ENCODE data around the gene NTNG1.
"Not testable (repeated sequence)": the region's sequence is repeated elsewhere in the genome, so short reads cannot be mapped to it uniquely, and the experiment has no call there.

Gene NTNG1

GRCh38 chr1:107187399-107187798 is 46.6 kb downstream of the NTNG1 start:
- H3K4me3 ChIP-seq = no peak overlapping the region
- no peak overlapping the region for H3K27ac ChIP-seq

DNA sequence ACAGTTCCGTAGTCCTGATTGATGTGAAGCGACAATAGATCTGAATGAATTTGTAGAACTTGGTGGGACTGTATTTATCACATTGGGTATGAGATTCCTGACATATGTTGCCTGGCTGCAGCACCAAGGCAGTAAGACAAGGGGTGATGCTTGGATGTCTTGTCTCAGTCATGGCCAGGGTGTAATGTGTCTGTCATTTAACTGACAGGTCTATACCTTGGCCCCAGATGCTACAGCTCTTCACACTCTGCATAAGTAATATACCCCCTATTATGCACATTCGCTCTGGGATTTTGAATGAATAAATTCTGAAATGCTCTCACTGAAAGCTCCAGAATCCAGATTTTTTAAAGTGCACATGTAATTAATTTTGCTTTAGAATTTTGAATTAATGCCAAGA is 47.3 kb downstream of the NTNG1 start:
- Histone ChIP-seq H3K4me3 (no peak overlapping the region), H3K27ac (no peak overlapping the region)

DNA sequence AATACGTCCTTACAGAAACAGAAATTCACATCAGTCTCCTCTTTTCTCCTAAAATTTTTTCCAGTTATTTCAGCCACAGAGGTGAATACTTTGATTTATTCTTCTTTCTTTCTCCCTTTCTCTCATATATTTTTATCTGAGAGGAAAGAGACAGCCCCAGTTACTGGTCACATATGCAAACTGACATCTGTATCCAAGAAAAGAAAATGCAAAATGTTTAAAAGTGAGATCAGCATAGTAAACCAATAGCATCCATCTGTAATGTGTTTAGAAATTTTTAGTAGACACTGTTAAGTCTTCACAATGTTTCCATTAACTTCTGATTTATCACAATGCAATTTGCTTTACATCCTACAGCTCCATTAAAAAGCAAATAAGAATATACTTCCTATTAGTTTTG is 53.5 kb downstream of the NTNG1 start:
- no peak overlapping the region for H3K4me3 ChIP-seq
- H3K27ac ChIP-seq = no peak overlapping the region

DNA sequence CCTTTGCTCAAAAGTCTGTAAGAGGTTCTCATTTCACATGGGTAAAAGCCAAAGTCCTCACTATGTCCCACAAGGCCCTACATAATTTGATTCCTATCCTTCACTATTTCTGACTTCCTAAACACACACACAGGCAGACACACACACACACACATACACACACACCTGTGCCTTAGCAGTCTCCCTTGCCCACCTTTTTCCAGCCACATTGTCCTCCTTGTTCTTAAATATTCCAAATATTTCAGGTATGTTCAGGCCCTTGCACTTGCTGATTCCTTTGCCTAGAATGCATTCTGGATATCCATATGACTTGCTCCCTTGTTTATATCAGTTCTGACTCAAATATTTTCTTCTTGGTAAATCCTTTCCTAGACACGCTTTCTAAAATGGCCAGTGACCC is 54.6 kb downstream of the NTNG1 start:
- Histone ChIP-seq H3K4me3 (no peak overlapping the region), H3K27ac (no peak overlapping the region)

DNA sequence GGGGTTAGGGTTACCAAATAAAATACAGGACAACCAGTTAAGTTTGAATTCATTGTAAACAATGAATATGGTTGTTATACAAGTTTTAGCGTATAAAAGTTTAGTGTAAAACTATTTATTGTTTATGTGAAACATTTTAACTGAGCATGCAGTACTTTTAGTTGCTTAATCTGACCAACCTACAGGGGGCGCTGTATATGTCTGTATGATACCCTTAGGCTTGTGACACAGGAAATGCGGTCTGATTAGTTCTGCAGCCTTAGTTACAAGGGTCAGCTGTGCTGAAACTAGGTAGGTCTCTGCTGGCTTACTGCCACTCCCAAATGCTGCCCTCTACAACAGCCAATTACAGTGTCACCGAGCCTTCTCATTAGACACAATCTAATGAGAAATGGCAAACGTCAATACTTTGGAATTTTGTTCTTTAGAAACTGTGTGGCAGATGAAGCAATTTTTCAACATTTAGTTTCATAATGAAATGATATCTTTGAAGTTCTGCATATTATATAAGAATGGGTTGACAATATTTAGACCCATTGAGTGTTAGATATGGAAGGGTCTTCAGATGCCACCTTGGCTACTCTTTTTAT is 56.2 kb downstream of the NTNG1 start:
- no peak overlapping the region for H3K4me3 ChIP-seq
- no peak overlapping the region for H3K27ac ChIP-seq

- Histone ChIP-seq H3K4me3 (no peak overlapping the region), H3K27ac (no peak overlapping the region)
These were observed 57.7 kb downstream of the NTNG1 start for GRCh38 chr1:107198561-107198960.

DNA sequence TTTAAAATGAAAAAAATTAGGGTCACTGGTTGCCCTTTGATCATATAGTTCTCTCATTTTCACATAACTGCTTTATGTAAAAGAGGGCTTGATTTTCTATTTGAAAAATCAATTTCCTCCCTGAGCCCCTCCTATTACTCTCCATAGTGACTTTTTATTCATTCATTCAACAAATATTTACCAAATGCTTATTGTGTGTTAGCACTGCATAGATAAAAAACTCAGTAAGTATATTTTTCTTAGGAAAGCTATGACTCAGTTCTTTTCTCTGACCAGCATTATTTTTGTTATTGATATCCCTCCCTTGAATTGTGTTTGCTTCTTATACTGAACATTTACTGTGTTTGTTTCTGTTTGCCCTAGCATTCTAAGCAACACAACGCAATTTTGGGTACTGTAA is 59.8 kb downstream of the NTNG1 start:
- Histone ChIP-seq H3K4me3 (no peak overlapping the region), H3K27ac (no peak overlapping the region)

DNA sequence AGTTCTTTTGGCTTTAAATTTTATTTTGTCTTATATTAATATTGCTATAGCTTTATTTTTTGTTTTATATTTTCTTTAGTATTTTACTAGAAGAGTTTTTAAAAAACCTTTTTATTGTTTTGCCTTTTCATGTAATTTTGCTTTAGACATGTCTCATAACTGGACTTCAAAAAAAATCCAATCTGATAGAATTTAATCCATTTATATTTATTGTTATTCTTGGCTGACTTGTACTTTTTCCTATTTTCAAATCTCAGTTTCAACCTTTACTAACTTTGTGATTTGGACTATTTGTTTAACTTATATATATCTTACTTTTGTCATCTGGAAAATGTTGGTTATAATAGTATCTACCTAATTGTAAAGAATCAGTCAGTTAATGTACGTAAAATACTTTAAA is 61.2 kb downstream of the NTNG1 start:
- Histone ChIP-seq H3K4me3 (no peak overlapping the region), H3K27ac (no peak overlapping the region)

DNA sequence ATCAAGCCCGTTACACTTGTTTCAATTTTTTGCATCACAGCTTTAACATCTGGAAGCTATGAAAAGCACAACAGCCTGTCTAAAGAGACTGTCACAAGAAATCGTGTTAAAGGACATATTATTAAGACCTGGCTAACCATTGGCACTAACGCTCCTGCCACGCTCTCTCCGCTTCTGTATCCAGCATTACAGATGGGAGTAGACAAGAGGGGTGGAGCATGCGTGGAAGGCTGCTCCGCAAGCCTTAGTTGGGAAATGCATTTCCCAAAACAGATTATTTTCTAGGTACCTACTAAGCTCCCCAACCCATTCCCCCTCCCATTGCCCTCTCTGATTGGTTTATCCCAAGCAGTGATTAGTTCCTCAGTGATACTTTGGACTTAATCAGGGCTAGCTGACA is 72.4 kb downstream of the NTNG1 start:
- Histone ChIP-seq H3K4me3 (no peak overlapping the region), H3K27ac (no peak overlapping the region)

GRCh38 chr1:107220036-107220435 is 79.2 kb downstream of the NTNG1 start:
- H3K4me3 ChIP-seq = no peak overlapping the region
- no peak overlapping the region for H3K27ac ChIP-seq

- no peak overlapping the region for H3K27ac ChIP-seq
- no peak overlapping the region for H3K4me3 ChIP-seq
These were observed 84.9 kb downstream of the NTNG1 start for GRCh38 chr1:107225706-107226105.

DNA sequence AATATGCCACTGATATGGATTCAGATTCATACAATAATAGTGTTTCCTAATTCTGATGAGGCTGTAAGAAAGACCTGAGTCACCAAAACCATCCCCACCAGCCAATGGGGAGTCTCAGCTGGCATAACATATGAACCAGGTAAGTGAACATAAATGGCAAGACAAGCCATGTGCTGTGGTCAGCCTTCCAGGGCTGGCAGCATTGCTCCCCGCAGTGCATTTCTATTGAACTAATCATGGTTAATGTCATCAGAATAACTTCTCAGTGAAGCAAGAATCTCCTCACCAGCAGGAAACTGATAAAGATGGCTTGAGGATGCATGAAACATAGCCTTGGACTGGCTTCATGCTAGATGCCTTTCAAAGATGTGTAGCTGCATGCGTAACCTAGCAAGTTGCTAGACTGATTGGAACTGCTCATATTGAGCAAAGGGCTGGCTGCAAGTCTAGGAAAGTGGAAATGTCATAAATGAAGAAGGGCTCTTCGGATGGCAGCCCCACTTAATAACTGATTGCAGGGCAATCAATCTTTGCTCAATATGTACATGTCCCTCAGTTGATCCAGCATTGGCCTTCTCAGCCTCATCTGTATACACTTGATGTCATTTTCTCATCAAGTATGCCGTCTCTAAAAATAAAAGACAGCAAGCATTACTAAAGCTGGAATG is 88.0 kb downstream of the NTNG1 start:
- Histone ChIP-seq H3K27ac (no peak overlapping the region), H3K4me3 (no peak overlapping the region)

- H3K4me3 ChIP-seq = no peak overlapping the region
- no peak overlapping the region for H3K27ac ChIP-seq
These were observed 88.9 kb downstream of the NTNG1 start for GRCh38 chr1:107229711-107230110.

DNA sequence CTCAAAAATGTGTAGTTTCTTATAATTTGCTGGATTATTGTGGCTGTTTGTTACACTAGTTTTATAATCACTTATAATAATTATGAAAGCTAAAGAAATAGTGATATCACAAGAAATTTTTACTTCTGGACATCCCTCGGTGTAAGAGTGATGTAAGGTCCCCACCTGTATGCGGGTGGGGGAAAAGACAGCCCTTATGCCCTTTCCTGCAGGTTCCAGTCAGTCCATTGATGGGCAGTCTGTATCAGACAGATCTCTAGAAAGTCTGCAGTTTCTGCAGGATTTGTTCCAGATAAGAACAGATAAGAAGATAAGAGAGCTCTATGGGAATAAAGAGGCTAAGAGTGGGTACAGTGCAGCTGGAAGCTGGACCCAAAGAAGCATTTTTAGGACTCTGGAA is 89.3 kb downstream of the NTNG1 start:
- Histone ChIP-seq H3K4me3 (no peak overlapping the region), H3K27ac (no peak overlapping the region)

GRCh38 chr1:107231291-107231690 is 90.5 kb downstream of the NTNG1 start:
- Histone ChIP-seq H3K27ac (no peak overlapping the region), H3K4me3 (no peak overlapping the region)

DNA sequence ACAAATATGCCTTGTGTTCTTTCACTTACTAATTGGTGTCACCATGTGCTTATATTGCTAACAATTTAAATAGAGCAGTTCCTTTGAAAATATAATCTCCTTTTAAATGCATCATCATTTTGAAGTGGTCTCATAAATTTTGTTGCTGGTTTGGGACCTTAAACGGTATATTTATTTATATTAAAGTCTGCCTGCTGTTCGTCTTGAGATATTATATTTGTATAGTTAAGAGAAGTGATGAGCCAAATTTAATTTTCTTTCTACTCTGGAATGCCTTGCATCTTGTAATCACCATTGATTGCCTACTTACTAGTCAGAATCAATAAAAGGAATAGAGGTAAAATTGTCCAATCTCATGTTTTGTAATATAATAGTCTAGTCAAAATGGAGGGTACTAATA is 91.6 kb downstream of the NTNG1 start:
- no peak overlapping the region for H3K27ac ChIP-seq
- no peak overlapping the region for H3K4me3 ChIP-seq

- H3K27ac ChIP-seq, H3K4me3 ChIP-seq: not testable (repeated sequence)
These were observed 95.9 kb downstream of the NTNG1 start for GRCh38 chr1:107236760-107237159.

GRCh38 chr1:107243461-107243860 is 102.6 kb downstream of the NTNG1 start:
- H3K4me3 ChIP-seq = no peak overlapping the region
- no peak overlapping the region for H3K27ac ChIP-seq

DNA sequence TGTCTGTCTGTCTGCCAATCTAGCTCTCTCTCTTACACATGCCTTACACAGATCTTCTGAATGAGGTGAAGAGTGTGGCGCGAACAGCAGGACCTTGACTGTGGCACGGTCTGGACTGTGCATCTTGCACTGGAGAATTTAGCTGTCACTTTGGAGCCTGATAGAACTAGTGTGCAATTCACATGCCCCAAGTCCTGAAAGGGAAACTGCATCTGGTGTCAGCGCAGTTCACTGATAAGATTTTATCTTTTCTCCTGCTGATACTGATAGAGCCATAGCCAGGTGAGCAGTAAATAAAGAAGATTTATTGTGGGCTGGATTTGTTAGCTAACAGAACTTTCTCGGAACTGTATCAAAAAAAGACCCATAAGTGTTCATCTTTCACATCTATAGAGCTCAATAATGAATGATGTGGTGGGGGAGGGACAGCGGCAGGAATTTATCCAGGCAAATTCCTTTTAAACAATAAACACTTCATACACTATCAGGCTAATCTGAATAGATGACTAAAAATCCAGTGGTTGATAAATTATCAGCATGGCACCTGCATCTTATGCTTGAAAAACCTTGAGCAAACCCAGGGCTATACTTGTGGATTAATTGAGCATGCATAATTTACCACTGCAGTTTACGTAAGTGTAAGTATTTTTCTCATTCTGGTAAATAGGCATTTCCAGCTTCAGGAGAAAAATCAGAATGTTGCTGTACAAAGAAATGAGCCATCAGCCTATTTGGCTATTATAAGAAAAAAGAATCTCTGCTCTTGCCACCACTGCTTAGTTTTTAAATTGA is 104.1 kb downstream of the NTNG1 start:
- H3K4me3 ChIP-seq = no peak overlapping the region
- no peak overlapping the region for H3K27ac ChIP-seq

DNA sequence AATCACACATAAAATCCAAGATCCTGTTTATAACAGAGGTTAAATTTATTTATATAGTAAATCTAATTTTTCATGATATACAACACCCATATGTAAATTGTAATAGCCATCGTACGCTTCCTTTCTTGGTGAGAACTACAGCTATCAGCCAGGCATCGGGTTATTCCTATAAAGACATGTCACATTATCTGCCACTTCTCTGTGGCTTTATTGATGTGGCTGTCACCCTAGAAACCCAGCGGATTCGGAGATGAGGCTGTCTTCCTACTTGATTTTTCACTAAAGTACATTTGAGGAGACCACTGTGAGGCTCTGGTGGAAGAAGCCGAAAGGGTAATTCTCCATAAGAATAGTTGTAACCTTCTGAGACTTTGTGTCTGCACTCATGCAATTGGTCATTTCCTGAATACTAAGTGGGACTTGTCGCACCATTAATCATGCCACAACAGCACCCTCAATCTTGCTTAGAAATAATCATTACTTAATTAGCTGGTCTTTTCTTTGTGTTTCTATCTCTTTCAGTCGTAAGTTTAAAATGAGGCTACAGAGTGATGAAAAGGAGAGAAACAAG is 106.0 kb downstream of the NTNG1 start:
- H3K27ac ChIP-seq = no peak overlapping the region
- no peak overlapping the region for H3K4me3 ChIP-seq

DNA sequence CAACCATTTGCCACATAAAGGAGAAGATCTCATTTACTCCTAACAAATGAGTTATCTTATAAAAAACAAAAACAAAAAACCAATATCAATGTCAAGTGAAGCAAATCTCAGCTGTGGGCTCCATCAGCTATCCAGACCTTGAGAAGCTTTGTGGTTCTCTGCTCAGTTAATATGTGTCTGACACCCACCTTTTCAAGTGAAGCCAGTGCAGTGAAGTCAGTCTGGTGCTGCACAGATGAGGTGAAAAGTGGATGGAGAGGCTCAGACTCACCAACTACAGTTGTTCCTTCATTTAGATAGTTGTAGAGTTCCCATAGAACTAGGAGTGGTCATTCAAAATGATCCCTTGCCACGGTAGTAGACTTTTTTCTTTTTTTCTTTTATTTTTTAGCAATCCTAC is 106.8 kb downstream of the NTNG1 start:
- Histone ChIP-seq H3K4me3 (no peak overlapping the region), H3K27ac (no peak overlapping the region)
